ENCODE measurements around the gene WWC2.

The WWC2 gene

DNA sequence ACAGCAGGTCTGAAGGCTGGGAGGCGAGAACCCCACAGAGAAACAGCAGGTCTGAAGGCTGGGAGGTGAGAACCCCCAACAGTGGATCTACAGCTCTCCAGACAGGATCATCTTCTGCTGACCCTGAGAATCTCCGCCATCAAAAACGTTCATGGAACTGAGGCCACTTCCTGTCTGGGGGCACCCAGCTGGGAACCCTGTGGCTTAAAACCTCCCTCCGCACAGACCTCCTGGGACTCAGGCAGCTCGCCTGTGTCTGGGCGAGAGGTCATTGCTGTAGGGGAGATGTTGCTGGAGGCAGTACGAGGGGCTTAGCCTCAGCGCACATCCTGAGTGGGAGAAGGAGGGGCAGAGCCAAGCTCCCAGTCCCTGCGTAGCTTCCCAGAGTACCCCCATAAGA lies 238.3 kb downstream of the WWC2 start:
- no peak for DNase-seq

DNA sequence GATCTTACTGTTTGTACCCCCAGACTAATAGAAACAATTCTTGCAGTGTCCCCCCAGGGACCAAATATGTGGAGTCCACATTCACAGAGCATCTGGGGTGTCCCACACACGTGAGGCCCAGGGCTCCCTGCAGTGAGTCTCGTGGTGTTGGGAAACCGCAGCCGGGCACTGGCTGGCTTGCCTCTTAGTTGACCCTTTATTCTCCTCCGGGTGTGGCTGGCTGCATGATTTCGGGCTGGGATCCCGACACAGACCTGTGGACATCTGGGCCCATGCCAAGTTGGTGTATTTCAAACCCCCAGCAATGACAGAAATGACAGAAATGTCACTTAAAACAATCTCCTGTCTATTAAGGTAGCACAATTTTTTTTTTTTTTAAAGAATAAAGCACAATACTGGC lies 238.8 kb downstream of the WWC2 start:
- DNase-seq = no peak

DNA sequence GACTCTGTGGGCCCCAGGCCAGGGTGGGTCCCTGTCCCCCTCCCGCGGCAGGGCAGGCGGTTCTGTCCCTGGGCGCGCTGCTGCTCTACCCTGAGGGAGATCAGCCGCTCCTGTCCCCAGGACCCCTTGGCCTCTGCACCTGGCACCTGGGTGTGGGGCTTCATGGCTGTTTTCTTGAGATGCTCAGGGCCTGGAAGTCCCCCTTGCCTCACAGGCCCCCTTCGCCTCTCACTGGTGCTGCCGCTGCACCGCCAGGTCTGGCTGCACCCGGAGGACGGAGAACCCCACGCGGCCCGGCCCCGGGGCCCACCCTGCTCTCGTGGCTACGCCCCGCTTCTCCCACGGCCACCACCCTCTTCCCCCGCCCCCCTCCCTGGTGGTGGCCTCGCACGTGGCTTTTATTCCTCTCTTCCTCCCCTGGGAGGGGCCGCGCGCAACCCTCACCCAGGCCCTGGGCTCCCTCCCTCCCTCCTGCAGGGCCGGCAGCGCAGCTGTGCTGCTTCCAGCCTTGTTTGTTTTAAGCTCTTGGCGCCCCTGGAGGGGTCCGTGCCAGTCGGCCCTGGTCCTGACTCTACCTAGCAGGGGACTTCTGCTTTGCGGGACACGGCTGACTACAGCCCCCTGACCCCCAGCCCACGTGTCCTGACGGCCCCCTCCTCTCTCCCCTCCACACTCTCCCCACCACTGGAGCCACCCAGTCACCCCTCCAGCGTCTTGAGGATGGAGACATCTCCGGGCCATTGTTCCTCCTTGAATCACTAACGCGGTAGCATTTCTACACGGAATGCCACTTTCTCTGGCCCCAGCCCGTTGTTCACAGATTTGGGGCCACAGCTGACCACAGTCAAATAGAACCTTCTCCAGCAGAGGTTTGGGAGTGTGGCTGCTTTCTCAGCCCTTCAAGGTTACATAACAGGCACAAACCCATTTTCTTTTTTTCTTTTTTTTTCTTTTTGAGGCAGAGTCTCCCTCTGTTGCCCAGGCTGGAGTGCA lies 243.8 kb downstream of the WWC2 start:
- no peak for DNase-seq

DNA sequence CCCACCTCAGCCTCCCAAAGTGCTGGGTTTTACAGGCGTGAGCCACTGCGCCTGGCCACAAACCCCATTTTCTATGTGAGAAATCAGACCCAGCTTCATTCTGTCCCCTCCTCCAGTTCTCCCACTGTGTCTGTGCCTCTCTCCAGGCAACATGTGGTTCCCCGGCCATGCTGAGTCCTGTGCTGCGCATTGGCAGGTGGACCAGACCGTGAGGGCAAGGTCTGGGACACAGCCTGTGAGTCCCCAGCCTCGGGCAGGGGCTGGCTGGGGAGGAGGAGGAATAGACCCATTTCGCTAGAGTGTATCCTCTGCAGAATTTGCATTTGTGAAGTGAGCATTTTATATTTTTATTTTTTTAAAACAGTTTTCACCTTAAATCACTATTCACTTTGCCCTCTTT lies 244.7 kb downstream of the WWC2 start:
- DNase-seq = no peak

DNA sequence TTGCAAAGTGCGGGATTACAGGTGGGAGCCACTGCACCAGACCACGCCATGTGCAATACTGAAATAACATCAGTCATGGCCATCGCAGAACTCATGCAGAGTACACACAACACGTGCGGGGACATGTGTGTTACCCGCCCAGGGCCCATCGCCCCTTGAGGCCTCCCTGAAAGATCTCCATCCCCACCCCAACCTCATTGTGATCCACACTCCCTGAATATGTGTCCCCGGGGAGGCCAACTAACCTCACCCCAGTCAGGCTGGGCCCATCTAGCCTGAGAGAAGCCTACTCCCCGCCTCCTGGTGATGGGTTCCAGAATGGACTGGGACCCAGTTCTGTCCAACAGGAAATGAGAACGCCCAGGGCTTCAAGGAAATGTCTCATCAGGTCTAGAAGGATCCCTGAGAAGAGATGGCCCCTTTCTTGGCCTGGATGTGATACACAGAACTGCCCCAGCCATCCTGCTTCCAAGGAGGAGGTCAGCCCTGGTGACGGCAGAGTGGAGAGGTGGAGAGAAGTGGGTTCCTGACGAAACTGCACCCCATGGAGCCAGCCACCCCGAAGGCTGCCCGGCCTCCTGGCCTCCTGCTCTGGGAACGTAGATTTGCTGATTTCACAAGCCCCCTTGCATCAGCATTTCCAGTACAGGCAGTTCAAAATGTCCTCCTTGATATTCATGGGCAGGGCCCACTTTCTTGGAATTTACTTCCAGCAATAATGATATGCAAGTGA lies 245.6 kb downstream of the WWC2 start:
- no peak for DNase-seq

DNA sequence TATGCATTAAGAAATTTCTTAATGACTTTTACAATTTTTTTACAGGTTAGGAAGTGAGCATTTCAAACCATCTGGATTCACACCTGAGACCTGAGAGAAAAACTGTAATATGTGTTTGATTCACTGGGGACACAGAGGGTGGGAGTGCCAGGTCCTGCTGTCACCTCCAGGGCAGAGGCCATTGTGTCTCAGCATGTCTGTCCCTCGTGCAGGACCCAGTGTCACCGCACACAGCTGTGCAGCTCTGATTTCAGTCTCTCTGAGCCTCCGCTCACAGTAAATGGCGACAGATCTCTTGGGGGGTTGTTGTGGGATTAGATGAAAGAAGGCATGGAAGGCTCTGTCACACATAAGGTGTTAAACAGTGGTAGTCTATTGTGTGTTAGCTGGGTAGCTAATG lies 246.2 kb downstream of the WWC2 start:
- no peak for DNase-seq

DNA sequence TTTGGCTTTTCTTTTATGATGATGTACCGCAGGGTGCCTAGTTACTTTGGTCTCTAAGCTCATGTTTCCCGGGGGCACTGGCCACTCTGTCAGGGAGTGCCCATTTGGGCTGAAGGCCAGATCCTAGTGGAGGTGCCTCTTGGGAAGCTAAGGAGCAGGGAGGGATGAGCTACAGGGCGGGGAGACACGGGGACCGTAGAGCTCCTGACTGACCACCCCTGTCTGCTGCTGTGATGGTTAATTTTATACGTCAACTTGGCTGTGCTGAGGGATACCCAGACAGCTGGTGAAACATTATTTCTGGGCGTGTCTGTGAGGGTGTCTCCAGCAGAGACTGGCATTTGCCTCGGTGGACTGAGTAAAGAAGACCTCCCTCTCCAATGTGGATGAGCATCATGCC lies 248.1 kb downstream of the WWC2 start:
- no peak for DNase-seq

DNA sequence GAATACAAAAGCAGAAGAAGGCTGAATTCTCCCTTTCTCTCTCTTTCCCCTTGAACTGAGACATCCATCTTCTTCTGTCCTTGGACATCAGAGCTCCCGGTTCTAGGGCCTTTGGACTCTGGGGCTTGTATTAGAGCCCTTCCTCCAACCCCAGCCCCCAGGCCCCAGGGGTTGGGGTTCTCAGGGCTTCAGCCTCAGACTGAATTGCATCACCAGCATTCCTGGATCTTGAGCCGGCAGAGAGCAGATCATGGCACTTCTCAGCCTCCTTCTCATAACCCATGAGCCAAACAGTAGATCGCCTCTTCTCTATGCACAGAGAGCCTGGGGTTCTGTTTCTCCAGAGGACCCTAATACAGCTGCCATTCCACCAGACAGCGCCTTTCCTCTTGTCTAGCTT lies 248.5 kb downstream of the WWC2 start:
- DNase-seq = no peak

DNA sequence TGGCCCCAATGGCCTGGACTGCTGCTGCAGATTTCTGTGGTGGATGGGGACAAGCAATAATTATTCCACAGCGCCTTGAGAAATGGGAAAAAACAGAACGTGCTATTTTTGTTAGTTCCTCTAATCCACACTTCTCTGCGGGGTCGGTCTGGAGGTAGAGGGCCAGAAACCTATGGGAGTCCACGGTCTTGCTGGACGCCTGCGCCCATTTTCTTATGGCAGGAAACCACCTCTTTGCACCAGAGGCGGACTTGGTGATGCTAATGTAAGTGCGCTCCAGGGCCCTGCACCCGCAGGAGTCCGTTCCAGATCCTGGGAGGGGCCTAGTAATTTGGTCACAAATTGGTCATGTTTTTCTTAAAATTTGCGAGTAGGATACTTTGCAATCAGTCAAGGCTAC lies 249.1 kb downstream of the WWC2 start:
- DNase-seq = no peak

DNA sequence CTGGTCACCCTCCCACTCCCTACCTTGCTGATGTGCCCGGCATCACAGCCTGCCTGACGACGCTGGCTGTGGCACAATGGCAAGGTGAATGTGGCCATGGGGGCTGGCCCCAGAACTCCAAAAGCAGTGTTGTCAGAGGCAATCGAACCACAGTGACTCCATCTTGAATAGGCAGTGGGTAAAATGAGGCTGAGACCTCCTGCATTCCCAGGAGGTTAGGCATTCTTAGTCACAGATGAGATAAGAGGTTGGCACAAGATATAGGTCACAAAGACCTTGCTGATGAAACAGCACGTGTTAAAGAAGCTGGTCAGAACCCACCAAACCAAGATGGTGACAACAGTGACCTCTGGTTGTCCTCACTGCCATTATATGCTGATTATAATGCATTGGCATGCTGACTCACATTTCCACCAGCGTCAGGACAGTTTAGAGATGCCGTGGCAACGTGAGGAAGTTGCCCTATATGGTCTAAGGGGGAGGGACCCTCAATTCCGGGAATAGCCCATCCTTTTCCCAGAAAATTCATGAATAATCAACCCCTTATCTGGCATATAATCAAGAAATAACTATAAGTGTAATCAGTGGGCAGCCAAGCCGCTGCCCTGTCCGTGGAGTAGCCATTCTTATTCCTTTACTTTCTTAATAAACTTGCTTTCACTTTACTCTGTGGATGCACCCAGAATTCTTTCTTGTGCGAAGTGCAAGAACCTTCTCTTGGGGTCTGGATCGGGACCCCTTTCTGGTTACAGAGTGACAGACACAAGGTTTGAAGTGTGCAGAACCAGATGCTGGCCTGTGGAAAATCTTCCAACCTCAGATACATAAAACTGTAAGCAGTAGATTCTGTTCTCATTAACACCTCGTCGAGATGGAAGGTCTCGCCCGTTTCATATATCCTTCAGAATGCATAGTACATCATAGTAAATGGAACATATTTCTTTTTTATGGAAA lies 249.9 kb downstream of the WWC2 start:
- no peak for DNase-seq

DNA sequence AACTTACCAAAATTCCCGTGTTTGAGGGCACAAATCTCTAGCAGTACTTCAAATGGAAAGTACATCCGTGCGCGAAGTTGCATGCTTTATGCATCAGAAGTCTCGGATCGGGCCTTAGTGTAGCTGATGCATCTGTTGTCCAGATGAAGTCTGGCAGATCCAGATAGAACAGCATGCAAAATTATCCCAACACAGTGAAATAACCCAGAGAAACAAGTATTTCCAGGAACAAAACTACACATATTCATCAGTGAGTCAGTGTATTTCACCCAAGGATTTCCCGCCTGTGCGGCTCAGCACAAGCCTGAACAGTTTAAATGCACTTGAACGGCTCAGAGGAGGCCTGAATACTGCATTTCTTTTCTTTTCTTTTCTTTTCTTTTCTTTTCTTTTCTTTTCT lies 250.6 kb downstream of the WWC2 start:
- DNase-seq = no peak

DNA sequence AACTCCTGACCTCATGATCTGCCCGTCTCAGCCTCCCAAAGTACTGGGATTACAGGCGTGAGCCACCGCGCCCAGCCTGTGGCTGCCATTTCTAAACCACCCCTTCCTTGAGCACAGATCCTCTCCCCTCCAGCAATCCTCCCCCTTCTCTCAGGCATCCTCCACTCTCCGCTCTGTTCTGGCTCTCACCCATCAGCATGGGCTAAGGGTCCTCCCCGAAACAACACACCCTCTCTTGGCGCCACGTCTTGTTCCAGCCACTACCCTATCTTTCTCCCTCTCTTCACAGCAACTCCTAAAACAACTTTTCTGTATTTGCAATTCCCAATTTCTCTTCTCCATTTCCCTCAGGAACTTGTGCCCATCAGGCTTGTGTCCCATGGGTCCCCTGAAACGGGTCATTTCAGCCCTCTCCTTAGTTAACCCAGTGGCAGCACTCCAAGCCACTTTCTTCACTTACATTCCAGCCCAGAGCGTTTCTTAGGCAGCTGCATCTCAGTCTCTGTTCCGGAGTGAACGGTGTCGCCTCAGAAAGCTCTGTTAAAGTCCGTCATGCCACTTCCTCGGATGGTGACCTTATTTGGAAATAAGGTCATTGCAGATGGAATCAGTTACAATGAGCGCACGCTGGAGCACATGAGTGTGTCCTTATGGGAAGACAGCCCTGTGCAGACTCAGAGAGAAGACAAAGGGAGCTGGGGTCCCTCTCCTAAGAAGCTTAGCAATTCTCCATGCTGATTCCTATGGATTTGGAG lies 251.4 kb downstream of the WWC2 start:
- no peak for DNase-seq

DNA sequence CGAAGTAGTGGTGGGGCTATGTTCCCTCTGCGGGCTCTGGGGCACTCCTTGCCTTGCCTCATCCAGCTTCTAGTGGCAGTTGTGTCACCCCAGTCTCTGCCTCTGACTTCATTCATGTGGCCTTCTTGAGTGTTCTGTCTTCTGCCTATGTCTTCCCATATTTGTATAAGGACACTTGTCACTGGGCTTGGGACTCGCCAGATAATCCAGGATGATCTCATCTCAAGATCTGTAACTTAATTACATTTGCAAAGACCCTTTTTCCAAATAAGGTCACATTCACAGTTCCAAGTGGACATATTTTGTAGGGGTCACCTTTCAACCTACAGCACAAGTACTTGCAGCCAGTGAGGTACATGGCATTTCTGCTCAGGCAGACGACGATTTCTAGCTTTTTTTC lies 253.5 kb downstream of the WWC2 start:
- no peak for DNase-seq

DNA sequence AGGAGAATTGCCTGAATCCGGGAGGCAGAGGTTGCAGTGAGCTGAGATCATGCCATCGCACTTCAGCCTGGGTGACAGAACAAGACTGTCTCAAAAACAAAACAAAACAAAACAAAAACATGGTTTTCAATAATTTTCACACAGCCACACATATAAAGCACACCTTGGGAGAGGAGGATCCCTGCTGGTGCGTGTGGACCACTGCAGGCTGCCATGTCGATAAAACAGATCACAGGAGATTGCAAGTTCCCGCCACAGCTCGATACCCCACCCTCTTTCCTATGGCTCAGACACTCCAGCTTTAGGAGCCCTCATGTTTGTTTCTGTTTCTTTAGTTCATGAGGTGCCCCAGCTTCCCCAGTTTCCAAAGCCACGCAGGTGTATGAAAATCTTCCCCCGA lies 254.5 kb downstream of the WWC2 start:
- no peak for DNase-seq

DNA sequence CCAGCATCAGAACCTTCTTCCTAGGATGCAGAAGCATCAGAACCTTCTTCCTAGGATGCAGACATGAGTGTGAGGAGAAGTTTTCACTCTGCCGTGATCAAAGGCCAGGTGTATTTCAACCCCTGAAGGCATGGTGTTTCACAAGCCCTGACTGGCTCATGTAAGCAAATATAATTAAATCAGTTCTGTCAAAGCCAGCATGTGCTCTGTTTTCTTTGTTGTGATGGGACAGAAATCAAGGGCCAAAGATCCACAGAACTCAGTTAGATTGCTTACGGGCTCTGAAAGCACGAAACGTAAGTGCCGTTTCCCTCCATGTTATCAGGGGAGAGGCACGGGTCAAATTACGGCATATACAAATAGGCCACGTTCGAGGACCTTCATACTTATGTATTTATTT lies 255.2 kb downstream of the WWC2 start:
- peak in 1 of 2 experiments; percentile 15 for DNase-seq

DNA sequence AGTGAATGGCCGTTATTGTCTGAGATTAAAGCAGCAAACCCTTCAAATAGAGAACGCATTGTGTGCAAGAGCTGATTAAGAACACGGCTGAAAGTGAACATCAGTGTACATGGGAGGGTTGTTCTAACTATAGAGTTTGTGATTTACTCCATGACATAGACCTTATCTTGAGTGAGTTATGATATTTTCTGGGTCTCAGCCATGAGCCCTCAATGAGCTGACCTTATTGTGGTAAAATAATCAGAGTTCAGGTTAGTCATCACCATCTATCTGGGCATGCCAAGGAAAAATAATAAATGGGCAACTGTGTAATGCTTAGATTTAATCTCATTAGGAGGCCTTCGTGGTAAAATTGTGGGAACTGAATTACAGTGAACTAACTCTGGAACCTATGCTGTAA lies 256.3 kb downstream of the WWC2 start:
- DNase-seq = no peak

DNA sequence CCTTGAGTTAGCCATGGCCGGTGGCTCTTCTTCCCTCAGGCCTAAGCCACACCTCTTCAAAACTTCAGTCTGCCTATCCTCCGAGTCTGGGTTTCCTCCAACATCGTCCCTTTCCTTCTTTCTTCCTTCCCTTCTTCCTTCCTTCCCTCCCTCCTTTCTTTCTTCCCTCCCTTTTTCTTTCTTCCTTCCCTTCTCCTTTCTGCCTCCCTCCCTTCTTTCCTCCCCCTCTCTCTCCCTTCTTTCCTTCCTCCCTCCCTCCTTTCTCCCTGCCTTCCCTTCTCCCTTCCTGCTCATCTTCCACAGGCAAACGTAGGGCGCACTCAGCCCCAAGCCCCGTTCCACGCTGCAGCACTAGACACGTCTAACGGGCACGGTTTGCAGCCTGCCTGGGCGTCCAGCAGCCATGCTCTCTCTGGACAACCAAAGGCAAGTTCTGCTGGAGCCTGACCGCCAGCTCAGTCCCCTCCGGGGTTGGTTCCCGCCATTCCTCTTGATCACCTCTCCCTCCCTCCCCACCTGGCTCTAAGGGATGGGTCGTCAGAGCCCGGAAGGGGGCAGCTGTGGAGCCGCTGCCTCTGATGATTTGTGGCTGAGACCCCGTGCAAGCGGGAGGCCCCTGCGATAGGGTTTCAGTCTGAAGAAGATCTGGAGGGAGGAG lies 257.2 kb downstream of the WWC2 start:
- DNase-seq = no peak

DNA sequence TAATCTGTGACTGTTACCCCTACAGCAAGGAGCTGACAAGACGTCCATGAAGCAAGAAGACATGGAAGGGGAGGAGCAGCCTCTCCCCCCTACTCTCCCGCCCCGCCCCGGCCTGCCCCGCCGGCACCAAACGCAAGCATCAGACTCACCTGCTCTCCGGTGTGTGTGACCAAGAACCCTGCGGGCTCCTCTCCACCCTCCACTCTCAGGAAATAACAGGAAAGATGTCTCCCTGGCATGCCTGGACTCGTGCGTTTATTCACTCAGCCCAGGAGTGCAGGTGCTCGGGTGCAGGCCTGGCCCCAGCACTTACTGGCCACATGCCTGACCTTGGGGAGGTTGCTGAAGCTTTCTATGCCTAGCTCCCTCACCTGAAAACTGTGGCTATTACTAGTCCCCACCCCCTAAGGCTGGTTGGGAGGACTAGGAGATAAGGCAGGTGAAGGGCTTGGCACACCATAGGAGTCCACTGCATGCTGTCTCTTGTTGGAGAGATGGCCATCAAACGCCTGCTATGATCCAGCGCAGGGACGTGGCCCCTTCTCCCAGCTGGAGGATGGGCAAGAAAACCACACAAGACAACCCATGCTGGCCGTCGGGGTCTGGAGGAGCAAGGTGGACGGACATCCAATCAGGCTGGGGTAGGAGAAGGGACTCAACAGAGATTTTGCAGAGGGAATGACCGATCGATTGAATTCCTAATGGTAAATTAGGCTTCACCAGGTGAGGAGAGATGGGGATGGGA lies 258.0 kb downstream of the WWC2 start:
- DNase-seq = no peak

DNA sequence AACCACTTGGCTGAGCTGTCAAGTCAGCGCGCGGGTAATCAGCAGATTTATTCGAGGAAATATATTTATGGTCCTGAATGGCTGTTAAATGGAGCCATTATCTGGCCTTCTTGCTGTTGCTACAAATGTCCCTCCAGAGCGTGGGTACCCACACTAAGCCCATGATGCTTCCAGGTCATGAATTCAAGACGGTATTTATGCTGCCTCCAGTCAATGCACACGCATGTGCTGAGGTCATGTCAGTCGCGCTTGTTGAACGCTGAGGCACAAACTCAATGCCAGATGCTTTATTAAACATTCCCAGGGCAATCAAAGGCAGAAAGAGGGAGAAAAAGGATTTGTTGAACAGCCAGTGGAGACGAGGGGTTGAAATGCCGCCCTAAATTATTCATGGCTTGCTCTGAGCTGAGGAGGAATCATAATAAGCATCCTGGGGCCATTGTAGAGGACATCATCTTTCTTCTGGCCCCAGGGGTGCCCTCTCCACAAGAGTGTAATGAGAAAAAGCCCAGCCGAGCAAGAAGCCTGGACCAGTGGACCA lies 259.2 kb downstream of the WWC2 start:
- no peak for DNase-seq

DNA sequence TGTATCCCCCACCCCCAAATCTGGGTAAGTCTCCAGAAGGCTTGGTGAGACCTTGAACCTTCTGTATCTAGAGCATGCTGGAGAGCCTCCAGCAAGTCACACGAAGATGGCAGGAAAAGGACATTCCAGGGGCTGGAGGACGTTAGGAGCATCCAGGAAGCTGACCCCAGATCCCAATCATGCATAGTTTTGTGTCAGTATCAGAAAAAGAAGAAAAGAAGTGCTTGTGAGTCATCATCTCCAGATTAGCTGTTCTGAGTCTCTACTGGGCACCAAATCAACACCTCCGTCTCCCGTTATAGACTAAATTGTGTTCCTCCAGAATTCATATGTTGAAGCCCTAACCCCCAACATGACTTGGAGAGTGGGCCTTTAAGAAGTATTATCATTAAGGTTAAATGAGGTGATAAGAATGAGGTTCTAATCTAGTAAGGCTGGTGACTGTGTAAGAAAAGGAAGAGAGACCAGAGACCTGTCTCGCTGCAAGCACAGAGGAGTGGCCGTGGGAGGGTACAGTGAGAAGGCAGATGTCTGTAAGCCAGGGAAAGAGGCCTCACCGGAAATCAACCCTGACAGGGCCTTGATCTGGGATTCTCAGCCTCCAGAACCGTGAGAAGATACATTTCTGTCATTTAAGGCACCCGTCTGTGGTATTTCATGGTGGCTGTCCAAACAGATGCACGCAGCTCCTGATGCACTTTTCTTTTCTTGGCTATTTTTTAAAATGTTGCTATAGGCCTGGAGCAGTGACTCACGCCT lies 261.3 kb downstream of the WWC2 start:
- no peak for DNase-seq
